Upper lobe of left lung (tissue), 6 donors: Measurements from ENCODE around the gene NEDD4L. TPM values are rescaled to one million over a fixed set of nuclear protein-coding genes. Genes with fewer than 3 reads are reported as not detected.

Source experiments
- ATAC-seq, 2 donors: fragments of 200-7000 bp; cut with Tn5 transposase; one replicate each; pipeline ENCODE4 v1.9.1; 2022; ENCODE audit warnings: mild to moderate bottlenecking in 2 of 2, moderate library complexity in 2 of 2; ENCODE audit not compliant: low FRiP score in 2 of 2
- DNase-seq, 2 donors: peaks; one replicate each; pipeline ENCODE4 v3.0.0-alpha.2; 2019 to 2020
- H3K27ac ChIP-seq, 4 donors: fragments of 200-600 bp; sonication (generic); one replicate each; pipeline ENCODE4 v1.5.1; 2016 to 2019
- H3K27me3 ChIP-seq, 4 donors: fragments of 200-600 bp; sonication (generic); one replicate each; pipeline ENCODE4 v1.5.1; 2017 to 2019
- H3K36me3 ChIP-seq, 4 donors: fragments of 200-600 bp; sonication (generic); one replicate each; pipeline ENCODE4 v1.5.1; 2016 to 2019
- H3K4me1 ChIP-seq, 4 donors: fragments of 200-600 bp; sonication (generic); one replicate each; pipeline ENCODE4 v1.5.1; 2018 to 2019
- H3K4me3 ChIP-seq, 4 donors: fragments of 200-600 bp; sonication (generic); one replicate each; pipeline ENCODE4 v1.5.1; 2017 to 2019; ENCODE audit warnings: mild to moderate bottlenecking in 2 of 4, moderate library complexity in 1 of 4
- H3K9me3 ChIP-seq, 4 donors: fragments of 200-600 bp; sonication (generic); one replicate each; pipeline ENCODE4 v1.5.1; 2018 to 2019
- CTCF ChIP-seq, 6 experiments: fragments of 450-650 bp in 4 of 6; fragments of 200-600 bp in 2 of 6; sonication (generic) in 2 of 6; IDR thresholded peaks; one replicate each; pipeline ENCODE4 v1.5.1; 2016 to 2019; ENCODE audit warnings: antibody characterized with exemption in 6 of 6
- EP300 ChIP-seq, 4 donors: sonication (generic); formaldehyde crosslinking; IDR thresholded peaks; one replicate each; pipeline ENCODE4 v1.5.1; 2017; ENCODE audit warnings: antibody characterized with exemption in 4 of 4, control low read depth in 2 of 4
- POLR2A ChIP-seq, 4 donors: fragments of 450-650 bp; IDR thresholded peaks; one replicate each; pipeline ENCODE4 v1.5.1; 2016 to 2017; ENCODE audit warnings: antibody characterized with exemption in 4 of 4, mild to moderate bottlenecking in 2 of 4
- POLR2AphosphoS5 ChIP-seq, 2 donors: sonication (generic); formaldehyde crosslinking; IDR thresholded peaks; one replicate each; pipeline ENCODE4 v1.5.1; 2017; ENCODE audit warnings: antibody characterized with exemption in 2 of 2
- WGBS, 2 donors: methylation state at CpG; one replicate each; pipeline ENCODE4 v1.1.5; 2017 to 2018; 5-methylcytosine and 5-hydroxymethylcytosine counted together
- total RNA-seq, 6 donors: library from RNA; depleted of rRNA in 4 of 6; stranded (reverse); fragments of >200 nt in 4 of 6; gene quantifications; one replicate each; pipeline versions ENCODE4 v1.1.0 to v1.2.1, GENCODE V29; 2016 to 2021
- donor health status: DM: no; HTN: no; CAD: no; lungs with moderate emphysema.
- donor health status: DM: no; HTN: yes; CAD: no; lungs with severe emphysema.

The NEDD4L gene
- total RNA-seq, 6 donors from 2014 or later: 148 to 491 (median 300) TPM

GRCh38 chr18:58292638-58293037 is 248.6 kb downstream of the NEDD4L start:
- Histone ChIP-seq H3K4me1 (peaks cover 18 to 43% (median 26%) of the 10 kb centered on the region in 4 donors), H3K36me3 (no peaks in the 10 kb centered on the region), H3K27me3 (no peaks in the 10 kb centered on the region), H3K4me3 (no peak overlapping the region), H3K9me3 (no peaks in the 10 kb centered on the region), H3K27ac (peak overlapping the region in 2 of 4 donors; percentile 20 to 31)
- ATAC-seq: no peak
- 52 to 55% methylated on average over 2 of the region's 2 CpGs for WGBS, 2 donors
- no peak for DNase-seq
- TF ChIP-seq CTCF (IDR thresholded peaks at IDR 0.05) (no peak), EP300 (IDR thresholded peaks at IDR 0.05) (no peak), POLR2AphosphoS5 (IDR thresholded peaks at IDR 0.05) (no peak), POLR2A (IDR thresholded peaks at IDR 0.05) (no peak)

DNA sequence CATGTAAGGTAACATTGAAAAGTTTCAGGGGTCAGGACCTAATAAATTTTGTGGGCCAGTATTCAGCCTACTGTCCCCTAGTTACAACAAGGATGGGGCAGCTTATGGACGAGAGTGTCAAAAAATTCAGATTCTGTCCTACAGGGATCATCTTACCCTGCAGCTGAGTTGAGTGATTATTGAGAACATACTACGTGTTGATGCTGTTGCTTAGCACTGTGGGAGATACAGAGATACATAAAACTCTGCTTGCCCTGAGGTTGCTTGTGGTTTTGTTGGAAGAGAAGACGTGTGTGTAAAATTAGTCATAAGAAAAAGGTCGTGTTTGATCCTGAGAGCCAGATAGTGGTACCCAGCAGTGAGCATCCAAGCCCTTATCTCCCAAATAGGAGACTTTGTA is 253.2 kb downstream of the NEDD4L start:
- H3K9me3 ChIP-seq: no peaks in the 10 kb centered on the region
- no peaks in the 10 kb centered on the region for H3K27me3 ChIP-seq
- H3K36me3 ChIP-seq: no peaks in the 10 kb centered on the region
- no peak for TF ChIP-seq CTCF (IDR thresholded peaks at IDR 0.05)
- TF ChIP-seq POLR2AphosphoS5 (IDR thresholded peaks at IDR 0.05): no peak
- TF ChIP-seq POLR2A (IDR thresholded peaks at IDR 0.05): no peak
- TF ChIP-seq EP300 (IDR thresholded peaks at IDR 0.05): no peak
- DNase-seq (no peak), ATAC-seq (no peak)
- 73 to 74% methylated on average over 4 of the region's 4 CpGs for WGBS, 2 donors
- H3K4me3 ChIP-seq: no peak overlapping the region
- peaks cover 0 to 7% (median 3%) of the 10 kb centered on the region in 4 donors for H3K4me1 ChIP-seq
- H3K27ac ChIP-seq: no peak overlapping the region

DNA sequence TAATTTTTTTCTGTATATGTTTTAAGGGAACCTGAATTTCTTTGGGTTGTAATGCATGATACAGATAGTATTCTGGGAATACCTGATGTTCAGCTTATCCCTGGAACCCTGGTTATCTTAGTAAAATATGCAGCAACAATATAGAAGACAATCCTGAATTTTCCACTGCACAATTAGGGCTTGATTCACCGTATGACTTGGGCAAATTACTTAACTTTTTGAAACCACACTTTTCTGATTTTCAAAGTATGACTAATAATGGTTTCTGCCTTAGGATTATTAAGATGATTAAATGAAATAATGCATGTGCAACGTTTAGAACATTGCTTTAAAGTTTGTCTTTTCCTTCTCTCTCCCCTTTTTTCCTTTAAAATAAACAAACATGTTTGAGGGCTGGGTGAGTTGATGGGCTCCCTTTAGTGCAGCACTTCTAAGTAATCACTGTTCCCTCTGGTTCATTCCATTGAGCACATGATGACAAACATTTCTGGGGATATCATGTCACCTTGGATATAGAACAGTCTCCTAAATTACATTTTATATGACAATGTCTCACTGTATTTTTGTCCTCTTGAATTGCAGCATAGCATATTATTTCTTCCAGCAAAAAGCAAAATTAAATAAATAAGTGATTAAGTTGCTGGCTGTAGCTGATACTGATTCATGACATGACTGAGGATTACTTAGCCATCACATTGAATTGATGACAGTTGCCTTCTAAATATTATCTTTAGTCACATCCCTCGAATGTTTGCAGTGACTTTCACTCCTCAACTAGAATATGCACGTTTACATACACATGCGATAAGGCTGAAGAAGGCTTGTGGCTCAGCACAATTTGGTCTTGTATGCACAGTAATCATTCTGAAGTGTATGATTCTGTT is 254.5 kb downstream of the NEDD4L start:
- Histone ChIP-seq H3K9me3 (no peaks in the 10 kb centered on the region), H3K27me3 (no peaks in the 10 kb centered on the region), H3K36me3 (no peaks in the 10 kb centered on the region), H3K4me3 (no peak overlapping the region), H3K4me1 (peaks cover 0 to 14% (median 9%) of the 10 kb centered on the region in 4 donors), H3K27ac (no peak overlapping the region)
- WGBS, 2 donors: 40 to 43% methylated on average over 5 of the region's 5 CpGs
- ATAC-seq: no peak
- no peak for TF ChIP-seq POLR2A (IDR thresholded peaks at IDR 0.05)
- no peak for TF ChIP-seq POLR2AphosphoS5 (IDR thresholded peaks at IDR 0.05)
- no peak for TF ChIP-seq CTCF (IDR thresholded peaks at IDR 0.05)
- no peak for DNase-seq

- no peaks in the 10 kb centered on the region for H3K9me3 ChIP-seq
- 75 to 91% methylated on average over 4 of the region's 4 CpGs for WGBS, 2 donors
- H3K27me3 ChIP-seq: no peaks in the 10 kb centered on the region
- DNase-seq (no peak), ATAC-seq (no peak)
- peaks cover 0 to 14% (median 10%) of the 10 kb centered on the region in 4 donors for H3K4me1 ChIP-seq
- TF ChIP-seq POLR2AphosphoS5 (IDR thresholded peaks at IDR 0.05): no peak
- no peak for TF ChIP-seq EP300 (IDR thresholded peaks at IDR 0.05)
- no peak for TF ChIP-seq POLR2A (IDR thresholded peaks at IDR 0.05)
- no peak for TF ChIP-seq CTCF (IDR thresholded peaks at IDR 0.05)
- H3K4me3 ChIP-seq: no peak overlapping the region
- H3K27ac ChIP-seq: no peak overlapping the region
- H3K36me3 ChIP-seq: no peaks in the 10 kb centered on the region
Observed at GRCh38 chr18:58299135-58299473, 255.1 kb downstream of the NEDD4L start.

GRCh38 chr18:58299936-58300335 is 255.9 kb downstream of the NEDD4L start:
- H3K27ac ChIP-seq: no peak overlapping the region
- ATAC-seq (no peak), DNase-seq (no peak)
- no peaks in the 10 kb centered on the region for H3K27me3 ChIP-seq
- H3K4me1 ChIP-seq: peaks cover 0 to 14% (median 10%) of the 10 kb centered on the region in 4 donors
- TF ChIP-seq POLR2AphosphoS5 (IDR thresholded peaks at IDR 0.05) (no peak), EP300 (IDR thresholded peaks at IDR 0.05) (no peak), CTCF (IDR thresholded peaks at IDR 0.05) (no peak), POLR2A (IDR thresholded peaks at IDR 0.05) (no peak)
- no peaks in the 10 kb centered on the region for H3K36me3 ChIP-seq
- WGBS, 2 donors: 48 to 72% methylated on average over 1 of the region's 1 CpG
- no peak overlapping the region for H3K4me3 ChIP-seq
- H3K9me3 ChIP-seq: no peaks in the 10 kb centered on the region
